Right renal cortex interstitium (tissue), 3 donors: Measurements from ENCODE around the gene PTPN6. TPM values are rescaled to one million over a fixed set of nuclear protein-coding genes. Genes with fewer than 3 reads are reported as not detected.

Experiments
- DNase-seq, 3 donors: peaks; one replicate each; pipeline ENCODE4 v3.0.0-alpha.2; 2013; ENCODE audit warnings: low read depth in 3 of 3, low spot score in 2 of 3
- polyA plus RNA-seq, 3 donors: library from polyadenylated mRNA; unstranded; fragments of 120-200 nt; gene quantifications; one replicate each; pipeline ENCODE4 v1.2.1, GENCODE V29; 2013; ENCODE audit not compliant: insufficient read length in 3 of 3

Gene PTPN6
- polyA plus RNA-seq, 3 donors: 19.0 to 21.1 (median 19.5) TPM

DNA sequence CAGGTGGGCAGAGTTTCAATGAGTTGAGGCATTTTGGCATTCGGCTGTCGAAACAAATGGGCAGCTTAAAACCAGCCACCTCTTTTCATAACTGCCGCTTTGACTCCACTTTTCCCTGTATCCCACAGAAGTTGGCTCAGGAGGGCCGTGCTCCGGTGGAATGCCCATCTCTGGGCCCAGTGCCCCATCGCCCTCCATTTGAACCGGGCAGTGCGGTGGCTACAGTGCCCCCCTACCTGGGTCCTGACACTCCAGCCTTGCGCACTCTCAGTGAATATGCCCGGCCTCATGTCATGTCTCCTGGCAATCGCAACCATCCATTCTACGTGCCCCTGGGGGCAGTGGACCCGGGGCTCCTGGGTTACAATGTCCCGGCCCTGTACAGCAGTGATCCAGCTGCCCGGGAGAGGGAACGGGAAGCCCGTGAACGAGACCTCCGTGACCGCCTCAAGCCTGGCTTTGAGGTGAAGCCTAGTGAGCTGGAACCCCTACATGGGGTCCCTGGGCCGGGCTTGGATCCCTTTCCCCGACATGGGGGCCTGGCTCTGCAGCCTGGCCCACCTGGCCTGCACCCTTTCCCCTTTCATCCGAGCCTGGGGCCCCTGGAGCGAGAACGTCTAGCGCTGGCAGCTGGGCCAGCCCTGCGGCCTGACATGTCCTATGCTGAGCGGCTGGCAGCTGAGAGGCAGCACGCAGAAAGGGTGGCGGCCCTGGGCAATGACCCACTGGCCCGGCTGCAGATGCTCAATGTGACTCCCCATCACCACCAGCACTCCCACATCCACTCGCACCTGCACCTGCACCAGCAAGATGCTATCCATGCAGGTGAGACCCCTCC lies 12.6 kb upstream of the PTPN6 start:
- DNase-seq: no peak

DNA sequence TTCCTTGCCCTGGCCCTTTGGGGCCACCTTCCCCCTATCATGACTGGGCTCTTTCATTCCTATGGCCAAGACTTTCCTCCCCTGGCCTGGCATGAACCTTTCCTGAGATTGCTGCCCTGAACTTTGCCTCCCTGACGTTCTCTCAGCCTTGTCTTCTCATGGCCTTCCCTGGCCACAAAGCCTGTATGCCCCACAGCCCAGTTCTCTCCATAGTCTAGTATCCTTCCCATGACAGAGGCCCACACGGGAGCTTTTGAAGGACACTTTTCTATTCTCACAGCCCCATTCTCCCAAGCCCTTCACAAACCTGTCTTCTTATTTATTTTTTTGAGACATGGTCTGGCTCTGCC lies 12.0 kb upstream of the PTPN6 start:
- DNase-seq: no peak

- DNase-seq: no peak
Measured at GRCh38 chr12:6941267-6941666, 9.9 kb upstream of the PTPN6 start.

DNA sequence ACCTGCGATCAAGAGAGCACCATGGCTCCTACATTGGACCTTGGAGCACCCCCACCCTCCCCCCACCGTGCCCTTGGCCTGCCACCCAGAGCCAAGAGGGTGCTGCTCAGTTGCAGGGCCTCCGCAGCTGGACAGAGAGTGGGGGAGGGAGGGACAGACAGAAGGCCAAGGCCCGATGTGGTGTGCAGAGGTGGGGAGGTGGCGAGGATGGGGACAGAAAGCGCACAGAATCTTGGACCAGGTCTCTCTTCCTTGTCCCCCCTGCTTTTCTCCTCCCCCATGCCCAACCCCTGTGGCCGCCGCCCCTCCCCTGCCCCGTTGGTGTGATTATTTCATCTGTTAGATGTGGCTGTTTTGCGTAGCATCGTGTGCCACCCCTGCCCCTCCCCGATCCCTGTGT lies 9.4 kb upstream of the PTPN6 start:
- no peak for DNase-seq

DNA sequence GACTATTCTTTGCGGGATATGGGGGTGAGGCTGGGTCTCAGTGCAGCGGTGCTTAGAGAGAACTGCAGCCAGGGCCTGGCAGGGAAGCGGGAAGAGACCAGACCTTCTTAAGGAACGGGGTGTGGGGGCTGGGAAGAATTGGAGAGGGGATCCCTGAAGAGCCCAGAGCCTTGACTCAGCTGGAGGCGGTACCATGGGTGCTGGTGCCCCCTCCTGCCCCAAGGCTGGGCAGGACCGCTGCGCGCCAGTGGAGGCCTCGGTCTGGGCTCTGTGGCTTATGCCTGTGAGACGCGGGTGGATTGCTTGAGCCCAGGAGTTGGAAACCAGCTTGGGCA lies 8.9 kb upstream of the PTPN6 start:
- no peak for DNase-seq

GRCh38 chr12:6943389-6943721 lies 7.8 kb upstream of the PTPN6 start:
- DNase-seq: peak in 1 of 3 donors; percentile 87

DNA sequence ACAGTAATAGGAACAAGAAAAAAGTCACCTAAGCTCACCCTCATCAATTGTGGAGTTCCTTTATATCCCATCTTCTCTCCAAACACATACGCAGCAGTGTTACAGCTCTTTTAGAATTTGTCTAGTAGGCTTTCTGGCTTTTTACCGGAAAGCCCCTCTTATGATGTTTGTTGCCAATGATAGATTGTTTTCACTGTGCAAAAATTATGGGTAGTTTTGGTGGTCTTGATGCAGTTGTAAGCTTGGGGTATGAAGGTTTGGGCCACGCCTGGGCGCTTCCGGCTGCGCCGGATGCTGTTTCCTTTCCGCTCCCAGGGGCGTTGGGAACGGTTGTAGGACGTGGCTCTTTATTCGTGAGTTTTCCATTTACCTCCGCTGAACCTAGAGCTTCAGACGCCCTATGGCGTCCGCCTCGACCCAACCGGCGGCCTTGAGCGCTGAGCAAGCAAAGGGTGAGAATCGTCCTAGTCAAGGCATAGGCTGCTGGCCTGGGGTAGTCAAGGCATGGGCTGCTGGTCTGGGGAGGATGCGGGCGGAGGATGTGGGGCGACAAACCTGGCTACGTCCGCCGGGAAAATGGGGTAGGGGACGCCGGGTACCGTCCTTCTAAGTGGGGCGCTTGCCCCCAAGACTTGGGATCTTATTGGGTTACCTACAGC lies 7.3 kb upstream of the PTPN6 start, which contains the start of the genes C12orf57 and RNU7-1:
TSS of gene C12orf57 (plus strand) at position 301 of the 659 bp plus-strand sequence. CDS start at position 401, 100 bp downstream.
TSS of gene RNU7-1 (plus strand) at position 95 of the 659 bp plus-strand sequence.
- peak; percentile 80 to 93 (median 84) for DNase-seq

DNA sequence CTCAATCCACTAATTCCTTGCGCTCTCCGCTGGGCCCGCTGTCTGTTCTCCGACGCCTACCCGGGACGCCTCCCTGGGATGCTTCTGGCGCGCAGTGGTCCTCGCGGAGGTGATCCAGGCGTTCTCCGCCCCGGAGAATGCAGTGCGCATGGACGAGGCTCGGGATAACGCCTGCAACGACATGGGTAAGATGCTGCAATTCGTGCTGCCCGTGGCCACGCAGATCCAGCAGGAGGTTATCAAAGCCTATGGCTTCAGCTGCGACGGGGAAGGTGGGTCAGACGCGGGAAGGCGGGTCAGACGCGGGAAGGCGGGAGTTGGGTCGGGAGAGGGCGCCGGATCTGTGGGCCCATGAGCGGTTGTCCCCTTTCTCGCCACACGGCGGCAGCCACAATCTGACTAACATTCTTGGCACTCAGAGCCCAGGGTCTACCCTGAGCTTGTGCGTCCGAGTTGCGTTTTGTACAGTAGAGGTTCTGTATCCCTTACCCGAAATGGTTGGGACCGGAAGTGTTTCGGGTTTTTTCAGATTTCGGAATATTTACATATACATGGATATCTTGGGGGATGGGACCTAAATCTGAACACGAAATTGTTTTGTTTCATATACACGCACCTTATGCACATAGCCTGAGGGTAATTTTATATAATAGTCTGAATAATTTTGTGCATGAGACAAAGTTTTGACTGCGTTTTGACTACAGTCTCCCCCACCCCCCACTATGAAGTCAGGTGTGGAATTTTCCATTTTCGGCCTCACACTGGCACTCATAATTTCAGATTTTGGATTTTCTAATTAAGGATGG lies 6.6 kb upstream of the PTPN6 start:
- peak in 2 of 3 donors; percentile 80 to 87 for DNase-seq

- DNase-seq: no peak
Measured at GRCh38 chr12:6945613-6946012, 5.5 kb upstream of the PTPN6 start.

GRCh38 chr12:6946033-6946919 lies 4.9 kb upstream of the PTPN6 start:
- peak in 1 of 3 donors; percentile 76 for DNase-seq

DNA sequence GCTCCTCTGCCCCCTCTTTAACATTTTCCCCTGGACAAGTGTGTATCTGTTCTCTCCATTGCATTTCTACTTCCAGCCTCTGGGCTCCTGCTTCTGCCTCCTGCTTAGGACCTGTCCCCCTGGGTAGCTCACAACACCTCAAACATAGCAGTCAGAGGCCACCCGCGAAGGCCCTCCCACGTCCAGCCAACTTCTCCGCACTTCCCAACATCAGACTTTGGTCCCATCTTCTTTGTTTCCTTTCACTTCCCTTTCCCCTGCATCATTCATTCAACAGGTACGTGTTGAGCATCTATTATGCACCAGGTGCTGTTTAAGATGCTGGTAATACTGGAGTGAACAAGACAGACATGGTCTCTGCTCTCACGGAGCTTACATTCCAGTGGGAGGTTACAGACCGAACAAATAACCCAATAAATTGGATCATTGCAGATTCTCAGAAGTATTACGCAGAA lies 4.2 kb upstream of the PTPN6 start:
- no peak for DNase-seq

DNA sequence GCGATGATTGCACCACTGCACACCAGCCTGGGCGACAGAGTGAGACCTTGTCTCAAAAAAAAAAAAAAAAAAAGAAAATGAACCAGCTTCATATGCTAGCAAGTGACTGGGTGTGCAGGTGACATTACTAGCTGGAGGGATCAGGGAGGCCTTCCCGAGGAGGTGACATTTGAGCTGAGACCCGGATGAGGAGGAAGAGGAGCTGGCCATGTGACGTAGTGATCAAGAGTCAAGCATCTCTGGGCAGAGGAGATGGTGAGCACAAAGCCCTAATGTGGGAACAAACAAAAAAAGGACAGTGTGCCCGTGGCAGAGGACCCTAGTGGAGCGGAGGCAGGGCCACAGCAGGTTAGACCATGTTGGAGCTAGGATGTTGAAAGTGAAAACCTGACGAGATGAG lies 3.5 kb upstream of the PTPN6 start:
- no peak for DNase-seq

- no peak for DNase-seq
Measured at GRCh38 chr12:6948873-6949594, 2.1 kb upstream of the PTPN6 start.

DNA sequence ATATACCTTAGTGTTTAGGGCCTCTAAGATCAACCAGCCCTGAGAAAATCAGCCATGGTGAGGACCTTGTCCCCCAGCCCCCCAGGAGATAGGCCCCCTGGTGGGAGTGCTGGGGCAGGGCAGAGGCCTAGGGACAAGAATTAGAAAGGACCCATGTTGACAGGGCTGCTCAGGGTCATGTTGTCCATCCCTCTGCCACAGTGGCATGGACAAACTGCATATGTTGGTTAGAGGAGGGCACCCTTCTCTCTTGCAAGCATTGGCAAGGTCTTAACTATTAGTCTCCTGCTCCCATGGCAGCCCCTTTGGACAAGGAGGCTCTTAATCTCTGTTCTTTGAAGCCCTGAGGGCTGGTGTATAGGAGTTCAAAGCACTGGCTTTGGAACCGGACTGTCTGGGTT lies 755 bp upstream of the PTPN6 start:
- no peak for DNase-seq

GRCh38 chr12:6951551-6952120 lies 480 bp downstream of the PTPN6 start:
- DNase-seq: no peak

- DNase-seq: no peak
Measured at GRCh38 chr12:6952121-6952862, 1.1 kb downstream of the PTPN6 start.

DNA sequence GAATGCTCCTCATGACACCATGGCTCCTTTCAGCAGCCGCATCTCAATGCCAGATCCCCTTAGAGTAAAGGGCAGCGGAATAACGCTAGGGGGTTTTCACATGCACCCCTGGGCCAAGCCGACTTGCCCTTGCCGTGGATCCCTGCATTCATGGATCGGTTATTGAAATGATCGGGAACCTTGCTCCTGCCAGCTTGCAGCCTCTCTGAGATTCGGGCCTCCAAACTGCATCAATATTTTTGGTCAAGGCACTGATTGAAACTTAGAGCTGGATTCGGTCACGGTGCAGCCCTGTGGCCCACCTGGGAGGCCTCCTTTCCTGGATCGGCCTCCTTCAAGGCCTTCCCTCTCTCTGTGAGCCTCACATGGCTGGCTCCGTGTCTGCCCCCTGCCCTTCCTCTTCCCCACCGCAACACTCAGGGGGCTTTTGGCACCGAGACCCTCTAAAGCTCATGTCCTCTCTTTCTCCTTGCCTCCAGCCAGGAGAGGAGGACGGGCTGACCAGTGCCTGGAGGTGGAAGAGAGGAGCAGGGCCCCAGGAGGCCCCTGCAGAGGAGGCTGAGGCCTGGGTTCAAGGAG lies 1.8 kb downstream of the PTPN6 start:
- DNase-seq: no peak
